HuH-7.5 (cell line): ENCODE measurements around the gene CSTF2.

Experiments
- DNase-seq: peaks from one replicate; pipeline ENCODE4 v3.0.0; 2011; ENCODE audit warnings: low spot score

The CSTF2 gene

DNA sequence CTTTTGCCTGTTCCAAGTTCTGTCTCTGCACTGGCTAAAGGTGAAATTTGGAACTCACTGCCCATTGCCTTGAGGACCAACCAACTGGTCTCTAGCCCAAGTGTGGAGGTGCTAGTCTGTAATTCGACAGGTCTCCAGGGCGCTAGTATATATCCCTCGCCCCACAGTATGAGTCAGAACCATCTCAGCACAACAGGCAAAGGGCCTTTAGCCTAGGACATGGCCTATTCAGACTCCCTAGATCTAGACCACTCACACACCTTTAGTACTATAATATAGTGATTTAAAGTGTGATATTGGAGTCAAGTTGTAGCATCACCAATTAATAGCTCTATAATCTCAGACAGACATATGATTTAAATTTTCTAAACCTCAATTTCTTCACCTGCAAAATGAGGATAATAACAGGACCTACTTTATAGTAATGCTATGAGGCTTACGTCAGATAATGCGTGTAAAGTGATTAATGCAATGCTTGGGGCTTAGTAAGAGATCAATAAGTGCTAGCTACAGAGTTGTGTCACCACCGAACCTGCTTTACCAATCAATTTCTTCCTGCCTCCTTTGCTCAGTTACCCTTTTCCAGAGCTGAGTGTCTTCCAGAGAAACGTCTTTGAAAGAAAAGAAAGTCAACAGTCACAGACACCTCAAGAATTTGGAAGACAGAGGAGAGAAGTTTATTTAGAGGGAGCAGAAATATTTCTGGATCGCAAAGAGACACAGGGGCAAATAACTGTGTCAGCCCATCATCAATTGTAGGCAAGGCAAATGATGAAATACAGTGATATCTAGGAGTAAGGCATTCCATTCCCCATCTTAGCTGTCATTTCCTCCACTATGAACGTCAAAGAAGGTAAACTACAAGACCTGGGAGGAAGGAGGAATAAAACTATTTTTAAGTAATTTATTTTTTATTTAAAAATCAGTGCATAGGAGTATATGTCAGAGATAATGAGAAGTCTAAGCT lies 51.7 kb downstream of the CSTF2 start:
- no peak for DNase-seq

DNA sequence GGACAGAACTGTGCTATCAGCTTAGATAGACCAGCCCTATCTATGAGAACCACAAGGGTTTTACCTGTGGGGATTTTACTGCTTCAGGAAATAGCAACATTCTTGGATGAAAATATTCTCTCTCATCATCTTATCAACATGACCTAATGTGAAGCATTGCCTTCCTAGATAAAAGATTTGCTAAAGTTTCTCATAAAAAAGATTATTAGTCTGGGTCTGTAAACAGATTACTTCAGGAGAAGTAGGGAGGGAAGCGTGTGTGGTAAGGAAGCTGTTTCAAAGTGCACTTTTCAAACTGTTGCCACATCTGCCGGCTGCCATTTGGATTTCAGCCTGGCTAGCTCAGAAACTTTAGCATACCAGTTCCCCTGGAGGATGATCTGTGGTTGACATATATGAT lies 54.1 kb downstream of the CSTF2 start, which contains the start of gene NOX1:
TSS of gene NOX1 (minus strand) at position 35 of the 400 bp plus-strand sequence. CDS start 220 bp downstream, outside the sequence.
- DNase-seq: no peak

DNA sequence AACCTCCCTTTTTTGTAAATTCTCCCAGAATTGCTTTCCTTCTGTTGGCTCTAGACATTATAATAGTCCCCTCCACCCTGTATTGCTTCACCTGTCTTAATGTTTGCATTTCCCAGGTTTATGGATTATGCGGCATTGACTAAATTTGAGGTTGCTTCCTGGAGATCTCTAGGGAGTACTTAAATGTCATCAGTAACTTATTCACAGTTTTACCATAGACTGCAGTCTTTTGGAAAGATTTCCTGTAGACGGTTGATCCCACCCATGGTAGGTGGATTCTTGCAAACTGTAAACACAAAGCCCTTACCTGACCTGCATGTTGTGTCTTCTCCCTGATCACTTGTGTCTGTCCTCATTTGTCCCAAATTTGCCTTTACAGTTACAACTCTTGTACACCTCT lies 60.2 kb downstream of the CSTF2 start:
- no peak for DNase-seq

DNA sequence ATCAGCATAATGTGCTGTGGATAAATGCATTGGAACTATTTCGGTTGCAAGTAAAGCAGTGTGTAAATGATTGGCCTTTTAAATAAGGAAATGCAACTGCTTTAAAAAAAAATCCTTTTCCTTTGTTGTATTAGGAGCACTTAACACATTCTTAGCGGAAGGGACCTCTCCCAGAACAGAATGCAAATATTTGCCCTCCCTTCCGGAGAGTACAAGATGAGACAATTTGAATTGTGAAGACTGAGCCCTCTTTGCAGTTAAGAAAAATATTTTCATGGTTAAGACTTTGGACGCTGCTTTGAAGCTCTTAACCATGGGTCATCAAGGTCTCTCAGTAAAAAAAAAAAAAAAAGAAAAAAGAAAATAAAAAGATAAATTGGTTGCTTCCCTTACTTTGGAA lies 63.5 kb downstream of the CSTF2 start:
- no peak for DNase-seq
